HCT116 (cell line): ENCODE measurements around the gene NME2. TPM values are rescaled to one million over a fixed set of nuclear protein-coding genes. Genes with fewer than 3 reads are reported as not detected.

ENCODE experiments used
- ATAC-seq: fragments of 200-7000 bp; cut with Tn5 transposase; 2 replicates; pipeline ENCODE4 v1.9.1; 2020; ENCODE audit warnings: mild to moderate bottlenecking, moderate library complexity
- BruUV-seq: library from RNA; stranded (reverse); fragments of 400-500 nt; replicated peaks from 2 replicates; lab custom pipeline; 2021; lab: Mats Ljungman, UMichigan
- CTCF ChIA-PET: fragments of 300-600 bp; sonication (Branson Sonifier 250); formaldehyde crosslinking; loops from one replicate; lab custom pipeline; 2021; ENCODE audit warnings: antibody characterized with exemption; lab: Charles Lee
- POLR2A ChIA-PET: fragments of 300-600, 350-600 bp; sonication (Branson Sonifier 250); formaldehyde crosslinking; loops from one replicate; lab custom pipeline; 2021; ENCODE audit warnings: antibody characterized with exemption; lab: Charles Lee
- RAD21 ChIA-PET, 2 experiments: fragments of 300-600 bp; sonication (Branson Sonifier 250); formaldehyde crosslinking; loops; one replicate each; lab custom pipeline; 2023; ENCODE audit warnings: low total read pairs in 2 of 2; ENCODE audit not compliant: uncharacterized antibody in 2 of 2, unreplicated experiment in 2 of 2, low non-redundant PET in 1 of 2; lab: Charles Lee
- DNase-seq: peaks from one replicate; pipeline ENCODE4 v3.0.0-alpha.2; 2010; ENCODE audit warnings: low read depth, low spot score
- H2AFZ ChIP-seq: fragments of 200-600 bp; shearing (Covaris generic), sonication (generic); 2 replicates; pipeline ENCODE4 v1.6.1; 2017; ENCODE audit warnings: low read depth, mixed run types, mixed read lengths, antibody characterized with exemption, low read length; ENCODE audit not compliant: poor library complexity, severe bottlenecking
- H3K27ac ChIP-seq: 2 replicates; pipeline ENCODE4 v1.5.1; 2012; ENCODE audit warnings: low read depth, low read length
- H3K27me3 ChIP-seq: fragments of 200-600 bp; sonication (generic); 2 replicates; pipeline ENCODE4 v1.6.1; 2016; ENCODE audit warnings: mixed run types, low read length, mixed read lengths; ENCODE audit not compliant: insufficient read depth
- H3K36me3 ChIP-seq, 2 experiments: fragments of 200-500 bp in 1 of 2; fragments of 200-600 bp in 1 of 2; sonication (Bioruptor generic) in 1 of 2; sonication (generic) in 1 of 2; 2 replicates each; pipeline versions ENCODE4 v1.5.1 to v1.6.1; 2014 to 2016; ENCODE audit warnings: low read length in 2 of 2, inconsistent platforms in 1 of 2, mixed read lengths in 1 of 2, mixed run types in 1 of 2; ENCODE audit not compliant: insufficient read depth in 2 of 2, control insufficient read depth in 1 of 2
- H3K4me1 ChIP-seq, 2 experiments: fragments of 200-600 bp in 1 of 2; sonication (generic) in 1 of 2; 2 replicates each; pipeline versions ENCODE4 v1.5.1 to v1.6.1; 2012 to 2017; ENCODE audit warnings: low read length in 2 of 2, inconsistent platforms in 1 of 2, mild to moderate bottlenecking in 1 of 2, mixed read lengths in 1 of 2, mixed run types in 1 of 2, moderate library complexity in 1 of 2; ENCODE audit not compliant: insufficient read depth in 2 of 2, control insufficient read depth in 1 of 2
- H3K4me2 ChIP-seq: fragments of 200-600 bp; sonication (generic); 2 replicates; pipeline ENCODE4 v1.6.1; 2017; ENCODE audit warnings: mixed run types, low read length, mixed read lengths
- H3K4me3 ChIP-seq, 2 experiments: fragments of 200-600 bp in 1 of 2; sonication (generic) in 1 of 2; replicated peaks in 1 of 2; 2 replicates each; pipeline ENCODE4 v1.5.1; 2011 to 2016; ENCODE audit warnings: low read length in 2 of 2, control low read depth in 1 of 2, low read depth in 1 of 2, mild to moderate bottlenecking in 1 of 2, mixed read lengths in 1 of 2, mixed run types in 1 of 2
- H3K79me2 ChIP-seq: fragments of 200-600 bp; sonication (generic); 2 replicates; pipeline ENCODE4 v1.6.1; 2017; ENCODE audit warnings: mild to moderate bottlenecking, mixed run types, low read length, moderate library complexity, mixed read lengths; ENCODE audit not compliant: insufficient read depth
- H3K9ac ChIP-seq: fragments of 200-600 bp; sonication (generic); 2 replicates; pipeline ENCODE4 v1.6.1; 2016; ENCODE audit warnings: low read length, mixed read lengths
- H3K9me2 ChIP-seq: fragments of 200-600 bp; sonication (generic), shearing (Covaris generic); 2 replicates; pipeline ENCODE4 v1.6.1; 2017; ENCODE audit warnings: mixed run types, mild to moderate bottlenecking, moderate library complexity; ENCODE audit not compliant: insufficient read depth
- H3K9me3 ChIP-seq, 2 experiments: fragments of 200-500 bp in 1 of 2; fragments of 200-600 bp in 1 of 2; sonication (Bioruptor generic) in 1 of 2; sonication (generic) in 1 of 2; 2 replicates each; pipeline ENCODE4 v1.6.1; 2014 to 2017; ENCODE audit warnings: low read length in 2 of 2, mixed read lengths in 2 of 2, inconsistent platforms in 1 of 2, low read depth in 1 of 2, mild to moderate bottlenecking in 1 of 2, mixed run types in 1 of 2, moderate library complexity in 1 of 2; ENCODE audit not compliant: control insufficient read depth in 1 of 2, insufficient read depth in 1 of 2
- H4K20me1 ChIP-seq: fragments of 200-600 bp; sonication (generic), shearing (Covaris generic); 2 replicates; pipeline ENCODE4 v1.6.1; 2017; ENCODE audit warnings: mixed run types, mild to moderate bottlenecking, moderate library complexity; ENCODE audit not compliant: insufficient read depth
- ATF3 ChIP-seq: IDR thresholded peaks from 2 replicates; pipeline ENCODE4 v1.6.1; 2012
- CBX3 ChIP-seq: IDR thresholded peaks from 2 replicates; pipeline ENCODE4 v1.6.1; 2012; ENCODE audit warnings: low read depth
- EGR1 ChIP-seq: IDR thresholded peaks from 2 replicates; pipeline ENCODE4 v1.6.1; 2012; ENCODE audit warnings: low read depth
- FOSL1 ChIP-seq: IDR thresholded peaks from 2 replicates; pipeline ENCODE4 v1.6.1; 2012; ENCODE audit warnings: low read depth
- JUND ChIP-seq: IDR thresholded peaks from 2 replicates; pipeline ENCODE4 v1.6.1; 2012
- POLR2A ChIP-seq: IDR thresholded peaks from 2 replicates; pipeline ENCODE4 v1.7.0; 2011; ENCODE audit warnings: borderline replicate concordance; ENCODE audit not compliant: insufficient read depth, insufficient read length; ENCODE audit errors: extremely low read depth
- POLR2AphosphoS5 ChIP-seq: IDR thresholded peaks from 2 replicates; pipeline ENCODE4 v1.6.1; 2011; ENCODE audit warnings: mild to moderate bottlenecking, low read depth, low read length, moderate library complexity
- SP1 ChIP-seq: IDR thresholded peaks from 2 replicates; pipeline ENCODE4 v1.6.1; 2012; ENCODE audit warnings: low read depth
- SRF ChIP-seq: IDR thresholded peaks from 2 replicates; pipeline ENCODE4 v1.6.1; 2012; ENCODE audit warnings: low read depth
- TCF7L2 ChIP-seq: IDR thresholded peaks from 2 replicates; pipeline ENCODE4 v1.7.0; 2011; ENCODE audit warnings: borderline replicate concordance, inconsistent platforms; ENCODE audit not compliant: insufficient read depth, insufficient read length; ENCODE audit errors: extremely low read depth
- ZBTB33 ChIP-seq: IDR thresholded peaks from 2 replicates; pipeline ENCODE4 v1.6.1; 2011; ENCODE audit warnings: mild to moderate bottlenecking, low read length, moderate library complexity; ENCODE audit not compliant: insufficient replicate concordance; ENCODE audit errors: extremely low read depth
- ZFX ChIP-seq: fragments of 450-650 bp; IDR thresholded peaks from 2 replicates; pipeline ENCODE4 v1.6.1; 2017
- intact Hi-C: fragments of 100-400 bp; cut with micrococcal nuclease; formaldehyde crosslinking; loops from 2 replicates; pipeline ENCODE4 v1.10.0; 2022
- total RNA-seq: library from RNA; stranded (reverse); gene quantifications from one replicate; pipeline ENCODE4 v1.2.1, GENCODE V29; 2021; ENCODE audit not compliant: unreplicated experiment
- TF ChIP-seq, protein P1 (sequence below): IDR thresholded peaks from 2 replicates; pipeline ENCODE4 v1.6.1; 2012; ENCODE audit warnings: low read depth
- TF ChIP-seq, protein P2 (sequence below), 3 experiments: fragments of 200-600 bp in 1 of 3; sonication (generic) in 1 of 3; IDR thresholded peaks in 2 of 3; conservative IDR thresholded peaks in 1 of 3; 2 replicates each; pipeline ENCODE4 v1.5.1; 2012 to 2017; ENCODE audit warnings: low read depth in 2 of 3, low read length in 2 of 3, antibody characterized with exemption in 1 of 3, borderline replicate concordance in 1 of 3, control low read depth in 1 of 3, mild to moderate bottlenecking in 1 of 3, mixed read lengths in 1 of 3, mixed run types in 1 of 3, moderate library complexity in 1 of 3; ENCODE audit not compliant: insufficient read depth in 1 of 3

Gene NME2
- total RNA-seq, 1 experiment from 2014 or later: 1,287 TPM

- no peaks in the 10 kb centered on the region for H3K9me3 ChIP-seq
- TF ChIP-seq EGR1 (no peak), CBX3 (no peak), TCF7L2 (no peak), SP1 (no peak), ZFX (no peak), ZBTB33 (no peak), SRF (no peak), POLR2A (no peak), JUND (no peak), ATF3 (no peak), POLR2AphosphoS5 (no peak), FOSL1 (no peak)
- TF ChIP-seq, protein P1, sequence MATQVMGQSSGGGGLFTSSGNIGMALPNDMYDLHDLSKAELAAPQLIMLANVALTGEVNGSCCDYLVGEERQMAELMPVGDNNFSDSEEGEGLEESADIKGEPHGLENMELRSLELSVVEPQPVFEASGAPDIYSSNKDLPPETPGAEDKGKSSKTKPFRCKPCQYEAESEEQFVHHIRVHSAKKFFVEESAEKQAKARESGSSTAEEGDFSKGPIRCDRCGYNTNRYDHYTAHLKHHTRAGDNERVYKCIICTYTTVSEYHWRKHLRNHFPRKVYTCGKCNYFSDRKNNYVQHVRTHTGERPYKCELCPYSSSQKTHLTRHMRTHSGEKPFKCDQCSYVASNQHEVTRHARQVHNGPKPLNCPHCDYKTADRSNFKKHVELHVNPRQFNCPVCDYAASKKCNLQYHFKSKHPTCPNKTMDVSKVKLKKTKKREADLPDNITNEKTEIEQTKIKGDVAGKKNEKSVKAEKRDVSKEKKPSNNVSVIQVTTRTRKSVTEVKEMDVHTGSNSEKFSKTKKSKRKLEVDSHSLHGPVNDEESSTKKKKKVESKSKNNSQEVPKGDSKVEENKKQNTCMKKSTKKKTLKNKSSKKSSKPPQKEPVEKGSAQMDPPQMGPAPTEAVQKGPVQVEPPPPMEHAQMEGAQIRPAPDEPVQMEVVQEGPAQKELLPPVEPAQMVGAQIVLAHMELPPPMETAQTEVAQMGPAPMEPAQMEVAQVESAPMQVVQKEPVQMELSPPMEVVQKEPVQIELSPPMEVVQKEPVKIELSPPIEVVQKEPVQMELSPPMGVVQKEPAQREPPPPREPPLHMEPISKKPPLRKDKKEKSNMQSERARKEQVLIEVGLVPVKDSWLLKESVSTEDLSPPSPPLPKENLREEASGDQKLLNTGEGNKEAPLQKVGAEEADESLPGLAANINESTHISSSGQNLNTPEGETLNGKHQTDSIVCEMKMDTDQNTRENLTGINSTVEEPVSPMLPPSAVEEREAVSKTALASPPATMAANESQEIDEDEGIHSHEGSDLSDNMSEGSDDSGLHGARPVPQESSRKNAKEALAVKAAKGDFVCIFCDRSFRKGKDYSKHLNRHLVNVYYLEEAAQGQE: no peak
- TF ChIP-seq, protein P2, sequence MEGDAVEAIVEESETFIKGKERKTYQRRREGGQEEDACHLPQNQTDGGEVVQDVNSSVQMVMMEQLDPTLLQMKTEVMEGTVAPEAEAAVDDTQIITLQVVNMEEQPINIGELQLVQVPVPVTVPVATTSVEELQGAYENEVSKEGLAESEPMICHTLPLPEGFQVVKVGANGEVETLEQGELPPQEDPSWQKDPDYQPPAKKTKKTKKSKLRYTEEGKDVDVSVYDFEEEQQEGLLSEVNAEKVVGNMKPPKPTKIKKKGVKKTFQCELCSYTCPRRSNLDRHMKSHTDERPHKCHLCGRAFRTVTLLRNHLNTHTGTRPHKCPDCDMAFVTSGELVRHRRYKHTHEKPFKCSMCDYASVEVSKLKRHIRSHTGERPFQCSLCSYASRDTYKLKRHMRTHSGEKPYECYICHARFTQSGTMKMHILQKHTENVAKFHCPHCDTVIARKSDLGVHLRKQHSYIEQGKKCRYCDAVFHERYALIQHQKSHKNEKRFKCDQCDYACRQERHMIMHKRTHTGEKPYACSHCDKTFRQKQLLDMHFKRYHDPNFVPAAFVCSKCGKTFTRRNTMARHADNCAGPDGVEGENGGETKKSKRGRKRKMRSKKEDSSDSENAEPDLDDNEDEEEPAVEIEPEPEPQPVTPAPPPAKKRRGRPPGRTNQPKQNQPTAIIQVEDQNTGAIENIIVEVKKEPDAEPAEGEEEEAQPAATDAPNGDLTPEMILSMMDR (IDR thresholded peaks at IDR 0.05 in 2 of 3, conservative IDR thresholded peaks at IDR 0.05 in 1 of 3; ENCODE audit: borderline replicate concordance in 1 of 3, insufficient read depth in 1 of 3, low read depth in 2 of 3, low read length in 2 of 3): no peak
- H2AFZ ChIP-seq: peak overlapping the region; percentile 36
- RAD21 ChIA-PET: no interaction called here
- H3K27ac ChIP-seq: no peak overlapping the region
- intact Hi-C loops: no loop called here
- no TSS peak for BruUV-seq
- H3K79me2 ChIP-seq: no peaks in the 10 kb centered on the region
- CTCF ChIA-PET: no interaction called here
- ATAC-seq (peak; percentile 35), DNase-seq (no peak)
- peak overlapping the region; percentile 59 for H3K4me2 ChIP-seq
- peak overlapping the region in 1 of 2 experiments; percentile 10; a peak in 2 of 4 replicates for H3K4me3 ChIP-seq
- POLR2A ChIA-PET: interaction anchor here (1.8 kb wide), 1 partner anchor 11 kb away, joined by 6 read pairs; no protein-coding TSS in a partner anchor
- no peaks in the 10 kb centered on the region for H3K9me2 ChIP-seq
- H4K20me1 ChIP-seq: no peaks in the 10 kb centered on the region
- peaks cover 6 to 21% of the 10 kb centered on the region in 2 experiments for H3K4me1 ChIP-seq
- H3K27me3 ChIP-seq: no peaks in the 10 kb centered on the region
- H3K9ac ChIP-seq: 0 out of 2 replicates have a peak overlapping the region, but pooled peaks have one; percentile 2
- H3K36me3 ChIP-seq: no peaks in the 10 kb centered on the region
Observed at GRCh38 chr17:51133365-51133764, 32.8 kb upstream of the NME2 start.
